Progenitor cell of endocrine pancreas (in vitro differentiated cells): ENCODE results near the gene PRMT1. TPM values are rescaled to one million over a fixed set of nuclear protein-coding genes. Genes with fewer than 3 reads are reported as not detected.

ENCODE experiments used
- DNase-seq: peaks from one replicate; pipeline ENCODE4 v3.0.0; 2021; ENCODE audit warnings: low spot score; ENCODE audit not compliant: unreplicated experiment
- H3K27ac Mint-ChIP-seq: 2 replicates; pipeline ENCODE4 v1.8.0; 2021; ENCODE audit warnings: mild to moderate bottlenecking, moderate library complexity, mixed read lengths
- H3K27me3 Mint-ChIP-seq: 2 replicates; pipeline ENCODE4 v1.8.0; 2021; ENCODE audit warnings: mixed read lengths
- H3K36me3 Mint-ChIP-seq: 2 replicates; pipeline ENCODE4 v1.8.0; 2022; ENCODE audit warnings: mixed read lengths; ENCODE audit not compliant: insufficient read depth
- H3K4me1 Mint-ChIP-seq: 2 replicates; pipeline ENCODE4 v1.8.0; 2021; ENCODE audit warnings: low read depth, mixed read lengths
- H3K4me3 Mint-ChIP-seq: 2 replicates; pipeline ENCODE4 v1.8.0; 2021; ENCODE audit warnings: low read depth, mild to moderate bottlenecking, moderate library complexity, mixed read lengths
- H3K9me3 Mint-ChIP-seq: 2 replicates; pipeline ENCODE4 v1.8.0; 2021; ENCODE audit warnings: low read depth, mixed read lengths
- CTCF ChIP-seq: fragments of 200-600 bp; sonication (generic); IDR thresholded peaks from one replicate; pipeline ENCODE4 v1.5.0; 2021; ENCODE audit warnings: antibody characterized with exemption, mild to moderate bottlenecking; ENCODE audit not compliant: unreplicated experiment
- total RNA-seq: library from RNA; stranded (reverse); gene quantifications from 2 replicates; pipeline ENCODE4 v1.2.1, GENCODE V29; 2021

PRMT1 gene
- total RNA-seq, 1 donor from 2014 or later, result 306 TPM

GRCh38 chr19:49690079-49690655 is 13.1 kb downstream of the PRMT1 start:
- no peaks in the 10 kb centered on the region for H3K27me3 Mint-ChIP-seq
- H3K4me1 Mint-ChIP-seq, result peaks cover 11% of the 10 kb centered on the region
- peak overlapping the region; percentile 80 for H3K4me3 Mint-ChIP-seq
- H3K36me3 Mint-ChIP-seq, result peaks cover 10% of the 10 kb centered on the region
- H3K27ac Mint-ChIP-seq, result peak overlapping the region; percentile 90
- no peaks in the 10 kb centered on the region for H3K9me3 Mint-ChIP-seq
- DNase-seq, result no peak
- no peak for TF ChIP-seq CTCF

DNA sequence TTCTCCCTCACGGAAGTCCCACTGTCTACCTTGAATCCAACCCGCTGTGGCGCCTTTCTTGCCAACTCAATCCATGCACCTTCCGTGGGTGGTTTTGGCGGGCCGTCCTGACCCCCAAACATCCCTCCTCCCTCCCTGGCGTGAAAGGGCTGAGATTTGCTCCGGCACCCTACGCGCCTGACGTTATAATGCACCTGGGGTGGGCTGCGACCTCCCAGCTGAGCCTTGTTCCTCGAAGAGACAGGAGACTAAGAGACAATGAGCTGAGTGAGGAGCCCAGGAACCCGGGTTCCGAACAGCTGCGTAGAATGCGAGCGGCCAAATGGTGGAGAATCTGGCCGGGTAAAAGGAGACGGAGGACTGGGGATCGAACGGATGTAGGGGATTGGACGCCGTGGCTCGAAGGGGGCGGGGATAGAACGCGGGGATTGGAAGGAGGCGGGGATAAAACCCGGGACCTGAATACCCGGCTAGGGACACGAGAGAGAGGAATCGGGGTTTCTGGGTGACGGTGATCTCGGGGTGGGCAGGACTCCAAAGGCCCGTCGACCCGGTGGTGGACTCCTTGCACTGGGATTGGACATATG is 13.7 kb downstream of the PRMT1 start, which contains the start of gene CPT1C:
Gene CPT1C (plus strand): TSS at position 461 of the 587 bp plus-strand sequence. CDS start 1,137 bp downstream, outside the sequence.
- no peaks in the 10 kb centered on the region for H3K9me3 Mint-ChIP-seq
- H3K27me3 Mint-ChIP-seq, result no peaks in the 10 kb centered on the region
- no peak for TF ChIP-seq CTCF
- DNase-seq, result peak; percentile 64
- peaks cover 11% of the 10 kb centered on the region for H3K4me1 Mint-ChIP-seq
- H3K4me3 Mint-ChIP-seq, result peak within 1 kb of the TSS; percentile 80
- H3K36me3 Mint-ChIP-seq, result peaks cover 6% of the 10 kb centered on the region
- H3K27ac Mint-ChIP-seq, result peak within 1 kb of the TSS; percentile 90

- H3K27ac Mint-ChIP-seq, result peak overlapping the region; percentile 90
- H3K9me3 Mint-ChIP-seq, result no peaks in the 10 kb centered on the region
- DNase-seq, result peak; percentile 41
- H3K36me3 Mint-ChIP-seq, result peaks cover 5% of the 10 kb centered on the region
- peak overlapping the region; percentile 80 for H3K4me3 Mint-ChIP-seq
- no peaks in the 10 kb centered on the region for H3K27me3 Mint-ChIP-seq
- TF ChIP-seq CTCF, result no peak
- peaks cover 11% of the 10 kb centered on the region for H3K4me1 Mint-ChIP-seq
Measured at GRCh38 chr19:49691243-49692146, 14.4 kb downstream of the PRMT1 start.

GRCh38 chr19:49692147-49692506 is 15.1 kb downstream of the PRMT1 start:
- H3K9me3 Mint-ChIP-seq, result no peaks in the 10 kb centered on the region
- peaks cover 5% of the 10 kb centered on the region for H3K36me3 Mint-ChIP-seq
- no peak overlapping the region for H3K27ac Mint-ChIP-seq
- no peak for DNase-seq
- peaks cover 11% of the 10 kb centered on the region for H3K4me1 Mint-ChIP-seq
- no peaks in the 10 kb centered on the region for H3K27me3 Mint-ChIP-seq
- no peak for TF ChIP-seq CTCF
- peak overlapping the region; percentile 49 for H3K4me3 Mint-ChIP-seq

DNA sequence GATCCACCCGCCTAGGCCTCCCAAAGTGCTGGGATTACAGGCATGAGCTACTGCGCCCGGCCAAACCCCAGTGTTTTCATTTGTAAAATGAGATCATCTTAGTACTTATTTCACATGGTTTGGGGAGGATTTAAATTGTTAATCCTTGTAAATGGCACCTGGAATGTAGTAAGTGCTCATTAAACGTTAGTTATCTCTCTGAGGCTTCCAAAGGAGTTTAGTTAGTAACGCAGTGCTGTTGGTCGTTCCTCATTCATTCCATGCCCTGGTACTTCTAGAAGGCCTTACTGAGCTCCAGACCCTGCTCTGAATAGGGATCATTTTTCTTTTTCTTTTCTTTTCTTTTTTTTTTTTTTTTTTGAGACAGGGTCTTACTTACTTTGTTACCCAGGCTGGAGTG is 19.0 kb downstream of the PRMT1 start:
- Mint-ChIP-seq H3K4me3 (no peak overlapping the region), H3K27ac (no peak overlapping the region), H3K9me3 (no peaks in the 10 kb centered on the region), H3K27me3 (no peaks in the 10 kb centered on the region), H3K4me1 (peaks cover 1% of the 10 kb centered on the region), H3K36me3 (peaks cover 8% of the 10 kb centered on the region)
- no peak for TF ChIP-seq CTCF
- no peak for DNase-seq
